Neural cell (in vitro differentiated cells): ENCODE data around the gene RBM39. TPM values are rescaled to one million over a fixed set of nuclear protein-coding genes. Genes with fewer than 3 reads are reported as not detected.

ENCODE experiments used
- H2AFZ ChIP-seq: fragments of 200-600, 300-800 bp; sonication (generic), shearing (Covaris generic); 2 replicates; pipeline ENCODE4 v1.6.0; 2014; ENCODE audit warnings: low read depth, mild to moderate bottlenecking, antibody characterized with exemption, low read length, moderate library complexity
- H3F3A ChIP-seq: fragments of 200-600 bp; shearing (Covaris generic); 2 replicates; pipeline ENCODE4 v1.6.1; 2016; ENCODE audit warnings: mild to moderate bottlenecking, moderate library complexity, mixed read lengths, antibody characterized with exemption, low read length; ENCODE audit not compliant: insufficient read depth, poor library complexity, severe bottlenecking
- H3K27ac ChIP-seq: fragments of 200-600, 300-800 bp; sonication (generic), shearing (Covaris generic); 2 replicates; pipeline ENCODE4 v1.5.1; 2014; ENCODE audit warnings: mild to moderate bottlenecking, low read length, moderate library complexity
- H3K27me3 ChIP-seq: fragments of 300-800, 200-600 bp; sonication (generic), shearing (Covaris generic); 2 replicates; pipeline ENCODE4 v1.6.0; 2014; ENCODE audit warnings: mild to moderate bottlenecking, low read depth, low read length, moderate library complexity; ENCODE audit not compliant: insufficient read depth
- H3K36me3 ChIP-seq: fragments of 300-800, 200-600 bp; sonication (generic), shearing (Covaris generic); 2 replicates; pipeline ENCODE4 v1.5.1; 2014; ENCODE audit warnings: mild to moderate bottlenecking, antibody characterized with exemption, low read length, moderate library complexity; ENCODE audit not compliant: insufficient read depth
- H3K4me2 ChIP-seq: fragments of 300-800, 200-600 bp; sonication (generic), shearing (Covaris generic); 2 replicates; pipeline ENCODE4 v1.6.0; 2014; ENCODE audit warnings: mild to moderate bottlenecking, low read length
- H3K4me3 ChIP-seq: fragments of 300-800, 200-600 bp; sonication (generic), shearing (Covaris generic); 2 replicates; pipeline ENCODE4 v1.5.1; 2014; ENCODE audit warnings: mild to moderate bottlenecking, low read length, moderate library complexity
- H3K79me2 ChIP-seq: fragments of 200-600 bp; shearing (Covaris generic); replicated peaks from 2 replicates; pipeline ENCODE4 v1.6.0; 2014; ENCODE audit warnings: mild to moderate bottlenecking, low read length, moderate library complexity; ENCODE audit not compliant: insufficient read depth
- H3K9ac ChIP-seq: fragments of 300-800, 200-600 bp; sonication (generic), shearing (Covaris generic); 2 replicates; pipeline ENCODE4 v1.6.1; 2016; ENCODE audit warnings: mild to moderate bottlenecking, low read length, mixed read lengths
- H3K9me2 ChIP-seq: fragments of 200-600 bp; shearing (Covaris generic); 2 replicates; pipeline ENCODE4 v1.6.1; 2016; ENCODE audit warnings: mild to moderate bottlenecking, low read length, mixed read lengths; ENCODE audit not compliant: insufficient read depth
- H3K9me3 ChIP-seq: fragments of 200-600, 300-800 bp; sonication (generic), shearing (Covaris generic); 2 replicates; pipeline ENCODE4 v1.6.1; 2016; ENCODE audit warnings: mild to moderate bottlenecking, mixed run types, low read length, moderate library complexity, mixed read lengths
- H4K20me1 ChIP-seq: fragments of 200-600 bp; shearing (Covaris generic); 2 replicates; pipeline ENCODE4 v1.6.1; 2016; ENCODE audit warnings: mild to moderate bottlenecking, mixed run types; ENCODE audit not compliant: insufficient read depth
- CTCF ChIP-seq: fragments of 450-650 bp; IDR thresholded peaks from 2 replicates; pipeline ENCODE4 v1.5.1; 2014; ENCODE audit warnings: antibody characterized with exemption, mild to moderate bottlenecking, moderate library complexity; ENCODE audit not compliant: poor library complexity, severe bottlenecking
- EP300 ChIP-seq: fragments of 450-650 bp; conservative IDR thresholded peaks from 2 replicates; pipeline ENCODE4 v1.6.1; 2014; ENCODE audit warnings: antibody characterized with exemption, mild to moderate bottlenecking, moderate library complexity; ENCODE audit not compliant: poor library complexity, severe bottlenecking
- EZH2 ChIP-seq: fragments of 200-600, 300-800 bp; shearing (Covaris generic), sonication (generic); IDR thresholded peaks from 2 replicates; pipeline ENCODE4 v1.6.1; 2014; ENCODE audit warnings: antibody characterized with exemption, low read length, borderline replicate concordance, mild to moderate bottlenecking; ENCODE audit not compliant: insufficient read depth, poor library complexity, severe bottlenecking
- MXI1 ChIP-seq: fragments of 450-650 bp; conservative IDR thresholded peaks from 2 replicates; pipeline ENCODE4 v1.6.1; 2014; ENCODE audit warnings: antibody characterized with exemption, mild to moderate bottlenecking; ENCODE audit not compliant: poor library complexity, severe bottlenecking
- POLR2AphosphoS5 ChIP-seq: IDR thresholded peaks from 2 replicates; pipeline ENCODE4 v1.6.1; 2012
- RAD21 ChIP-seq: fragments of 450-650 bp; conservative IDR thresholded peaks from 2 replicates; pipeline ENCODE4 v1.6.1; 2014; ENCODE audit warnings: antibody characterized with exemption, mild to moderate bottlenecking, moderate library complexity
- REST ChIP-seq: IDR thresholded peaks from 2 replicates; pipeline ENCODE4 v1.6.1; 2012; ENCODE audit warnings: borderline replicate concordance
- SMC3 ChIP-seq: fragments of 450-650 bp; conservative IDR thresholded peaks from 2 replicates; pipeline ENCODE4 v1.6.1; 2014; ENCODE audit warnings: antibody characterized with exemption, mild to moderate bottlenecking, moderate library complexity; ENCODE audit not compliant: poor library complexity
- TAF1 ChIP-seq: IDR thresholded peaks from 2 replicates; pipeline ENCODE4 v1.6.1; 2012; ENCODE audit warnings: low read depth
- polyA plus RNA-seq: library from polyadenylated mRNA; depleted of rRNA; stranded (reverse); fragments of >200 nt; gene quantifications from 2 replicates; pipeline ENCODE4 v1.2.3, GENCODE V29; 2014

RBM39 gene
- polyA plus RNA-seq, 1 donor from 2014 or later, result 839 TPM

- TF ChIP-seq POLR2AphosphoS5, result no peak
- no peak for TF ChIP-seq RAD21
- TF ChIP-seq MXI1, result no peak
- no peak for TF ChIP-seq SMC3
- TF ChIP-seq EP300, result no peak
- no peak for TF ChIP-seq EZH2
- no peak for TF ChIP-seq TAF1
- no peak for TF ChIP-seq REST
- no peak for TF ChIP-seq CTCF
- no peak overlapping the region for H3K4me3 ChIP-seq
- H3K36me3 ChIP-seq, result peaks cover 8% of the 10 kb centered on the region
- H3K9me2 ChIP-seq, result no peaks in the 10 kb centered on the region
- H3K27ac ChIP-seq, result no peak overlapping the region
- H3K27me3 ChIP-seq, result no peaks in the 10 kb centered on the region
- peaks cover 7% of the 10 kb centered on the region for H3F3A ChIP-seq
- H3K4me2 ChIP-seq, result no peak overlapping the region
- peaks cover 26% of the 10 kb centered on the region for H4K20me1 ChIP-seq
- no peak overlapping the region for H3K9ac ChIP-seq
- peaks cover 45% of the 10 kb centered on the region for H3K79me2 ChIP-seq
- no peak overlapping the region for H2AFZ ChIP-seq
- H3K9me3 ChIP-seq, result no peaks in the 10 kb centered on the region
These were observed 30.4 kb downstream of the RBM39 start for GRCh38 chr20:35711588-35712209.

- no peak overlapping the region for H3K4me2 ChIP-seq
- no peak overlapping the region for H3K9ac ChIP-seq
- peaks cover 8% of the 10 kb centered on the region for H3K36me3 ChIP-seq
- no peak overlapping the region for H3K4me3 ChIP-seq
- H3F3A ChIP-seq, result peaks cover 7% of the 10 kb centered on the region
- no peak overlapping the region for H3K27ac ChIP-seq
- H3K9me3 ChIP-seq, result no peaks in the 10 kb centered on the region
- H3K9me2 ChIP-seq, result no peaks in the 10 kb centered on the region
- H3K79me2 ChIP-seq, result peaks cover 40% of the 10 kb centered on the region
- no peaks in the 10 kb centered on the region for H3K27me3 ChIP-seq
- peaks cover 27% of the 10 kb centered on the region for H4K20me1 ChIP-seq
- H2AFZ ChIP-seq, result no peak overlapping the region
- TF ChIP-seq MXI1, result no peak
These were observed 31.0 kb downstream of the RBM39 start for GRCh38 chr20:35710884-35711587.
